GM19324 (cell line): ENCODE measurements around the gene CKS1B.

ENCODE experiments used
- ATAC-seq: cut with Tn5 transposase; IDR thresholded peaks from one replicate; pipeline ENCODE4 v1.9.1; 2021; ENCODE audit warnings: mild to moderate bottlenecking, moderate library complexity; ENCODE audit not compliant: unreplicated experiment, low FRiP score

CKS1B gene

GRCh38 chr1:154945160-154945961 lies 29.1 kb upstream of the CKS1B start:
- no peak for ATAC-seq

DNA sequence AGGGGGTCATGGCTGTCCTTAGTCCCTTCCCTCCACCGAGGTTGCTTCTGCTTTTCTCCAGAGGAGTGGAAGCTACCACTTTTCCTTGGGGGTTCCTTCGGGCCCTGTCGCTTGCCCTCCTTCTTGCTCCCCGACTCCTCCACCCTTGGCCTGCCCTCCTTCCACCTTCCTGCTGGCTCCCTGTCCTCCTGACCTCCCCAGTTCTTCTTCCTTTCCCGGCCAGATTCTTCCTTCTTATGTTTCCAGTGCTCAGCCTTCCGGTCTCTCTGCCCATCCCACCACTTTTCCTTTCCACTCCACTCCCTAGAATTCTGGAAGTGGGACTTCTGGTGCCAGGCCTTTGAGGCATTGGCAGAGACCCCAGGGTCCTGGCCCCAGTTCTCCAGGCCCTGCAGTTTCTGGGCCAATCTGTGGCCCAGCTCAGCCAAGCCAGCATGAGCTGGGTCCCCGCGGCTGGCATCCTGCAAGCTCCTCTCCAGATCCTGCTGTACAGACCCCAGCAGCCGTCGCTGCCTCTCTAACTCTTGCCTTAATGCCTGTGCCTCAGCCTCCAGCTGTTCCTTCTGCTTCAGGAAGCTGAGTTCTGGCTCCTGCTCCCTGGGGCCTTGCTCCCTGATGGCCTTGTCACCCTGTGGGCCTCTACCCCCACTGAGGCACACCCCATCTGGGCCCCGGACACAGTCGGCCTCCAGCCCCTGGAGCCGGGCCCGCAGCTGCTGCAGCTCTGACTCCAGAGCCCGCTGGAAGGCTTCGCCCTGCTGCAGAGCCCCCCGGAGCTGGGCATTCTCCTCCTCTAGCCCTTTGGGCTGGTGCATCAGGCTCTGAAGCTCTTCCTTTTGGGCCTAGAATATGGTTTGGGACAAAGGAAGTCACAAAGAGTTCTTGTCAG lies 28.3 kb upstream of the CKS1B start:
- ATAC-seq: no peak

DNA sequence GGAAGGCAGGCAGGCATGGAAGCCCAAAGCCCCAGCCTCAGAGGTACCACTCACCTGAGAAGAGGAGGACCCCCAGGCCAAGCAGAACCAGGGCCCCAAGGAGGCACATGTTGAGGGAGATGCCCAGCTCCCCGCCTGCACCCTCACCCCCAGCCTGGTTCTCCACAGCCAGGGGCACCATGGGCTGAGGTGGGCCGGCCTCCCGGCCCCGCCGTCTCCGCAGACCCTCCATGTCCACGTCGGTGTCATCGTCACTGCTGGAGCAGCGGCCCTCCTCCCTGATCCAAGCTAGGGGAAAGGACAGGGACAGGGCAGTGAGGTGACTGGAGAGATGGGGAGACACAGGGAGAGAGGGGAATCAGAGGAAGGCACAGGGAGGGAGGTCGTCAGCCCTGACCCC lies 26.4 kb upstream of the CKS1B start:
- ATAC-seq: no peak

DNA sequence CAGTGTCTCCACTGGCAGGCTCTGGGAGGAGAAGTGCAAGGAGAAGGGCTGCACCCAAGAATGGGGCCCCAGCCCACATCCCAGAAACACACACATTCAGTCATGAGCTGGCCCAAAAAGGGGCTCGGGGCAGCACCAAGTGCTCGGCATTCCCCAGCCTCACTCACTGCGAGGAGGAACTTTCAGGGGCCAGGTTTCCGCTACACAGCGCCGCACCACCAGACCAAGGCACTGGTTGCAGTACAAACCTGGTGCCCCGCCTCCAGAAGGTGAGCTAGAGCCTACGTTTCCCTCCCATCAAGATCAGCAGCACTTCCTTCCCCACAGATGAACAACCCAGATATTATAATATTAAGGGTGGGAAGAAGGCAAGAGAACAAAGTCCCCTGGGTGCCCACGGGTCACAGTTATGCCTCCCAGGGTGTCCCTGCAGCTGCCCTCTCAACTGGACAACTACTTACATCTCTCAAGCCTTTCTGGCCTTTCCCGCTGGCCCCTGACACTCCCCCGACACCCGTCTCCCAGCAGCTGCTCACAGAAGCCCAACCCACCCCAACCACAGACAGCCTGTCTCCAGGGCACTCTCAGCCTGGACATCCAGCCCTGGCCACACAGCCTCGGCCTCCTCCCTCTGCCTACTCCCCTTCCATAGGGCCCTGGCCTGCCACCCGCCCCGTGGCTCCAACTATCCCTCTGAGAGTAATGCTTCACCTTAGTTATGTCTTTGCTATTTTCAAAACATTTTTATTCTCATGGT lies 22.4 kb upstream of the CKS1B start:
- ATAC-seq: no peak

DNA sequence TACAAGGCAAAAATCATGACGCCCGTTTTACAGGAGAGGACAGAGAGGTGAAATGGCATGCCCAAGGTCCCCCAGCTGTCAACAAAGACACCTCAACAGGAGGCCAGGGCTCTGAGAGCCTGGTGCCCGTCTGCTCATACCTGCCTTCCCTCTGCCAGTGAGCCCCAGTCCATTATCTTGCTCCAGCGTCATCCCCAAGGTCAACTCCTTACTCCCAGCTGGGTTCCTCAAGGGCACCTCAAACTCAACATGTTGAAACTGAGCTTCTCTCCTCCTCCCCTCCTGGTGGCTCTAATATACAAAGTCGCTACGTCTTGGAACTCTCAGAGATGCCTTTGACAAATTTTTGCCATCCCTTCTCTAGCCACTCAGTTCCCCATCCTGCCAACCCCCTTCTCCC lies 21.8 kb upstream of the CKS1B start:
- no peak for ATAC-seq

- no peak for ATAC-seq
Measured at GRCh38 chr1:154953611-154954038, 20.9 kb upstream of the CKS1B start.

DNA sequence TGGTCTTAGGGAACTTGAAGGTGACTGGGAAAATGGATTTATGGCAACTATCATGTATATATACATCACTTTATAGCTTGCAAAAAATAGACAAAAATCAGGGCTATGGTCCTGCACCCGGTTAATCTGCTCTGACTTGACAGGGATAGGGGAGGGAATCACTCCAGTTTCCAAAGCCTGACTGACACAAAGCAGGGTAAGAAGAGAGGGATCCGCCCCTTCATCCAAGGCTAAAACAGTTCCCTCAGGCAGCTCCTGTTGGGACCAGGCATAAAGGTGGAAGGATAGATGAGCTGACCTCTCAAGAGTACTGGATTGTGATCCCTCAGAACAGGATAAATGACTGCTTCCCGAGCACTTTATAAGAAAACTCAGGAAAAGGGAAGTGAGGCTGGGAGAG lies 19.9 kb upstream of the CKS1B start:
- ATAC-seq: no peak

GRCh38 chr1:154955039-154955717 lies 19.3 kb upstream of the CKS1B start:
- peak; percentile 36 for ATAC-seq

GRCh38 chr1:154955718-154956543 lies 18.6 kb upstream of the CKS1B start, which contains the start of gene PBXIP1:
Gene PBXIP1 (minus strand): TSS chr1:154956099. CDS start chr1:154953721, 2,378 bp downstream.
- ATAC-seq: peak; percentile 51

DNA sequence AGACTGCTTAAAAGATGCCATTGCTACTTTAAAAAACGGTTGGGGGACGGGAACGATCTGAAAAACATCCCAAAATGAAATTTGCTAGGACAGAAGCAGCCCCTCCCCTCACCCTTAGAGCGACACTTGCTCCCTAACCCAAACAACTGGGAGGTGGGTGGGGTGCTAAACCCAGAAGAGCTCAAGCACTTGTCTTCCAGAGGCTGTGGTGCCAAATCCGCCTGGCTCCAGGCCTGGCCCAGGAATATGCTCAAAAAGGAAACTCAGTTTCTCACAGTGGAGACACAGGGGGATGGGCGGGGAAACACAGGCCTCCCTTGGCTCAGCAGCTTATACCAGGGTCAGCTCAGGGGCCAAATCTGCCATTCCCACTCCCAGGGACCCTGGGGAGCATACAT lies 17.9 kb upstream of the CKS1B start:
- no peak for ATAC-seq

DNA sequence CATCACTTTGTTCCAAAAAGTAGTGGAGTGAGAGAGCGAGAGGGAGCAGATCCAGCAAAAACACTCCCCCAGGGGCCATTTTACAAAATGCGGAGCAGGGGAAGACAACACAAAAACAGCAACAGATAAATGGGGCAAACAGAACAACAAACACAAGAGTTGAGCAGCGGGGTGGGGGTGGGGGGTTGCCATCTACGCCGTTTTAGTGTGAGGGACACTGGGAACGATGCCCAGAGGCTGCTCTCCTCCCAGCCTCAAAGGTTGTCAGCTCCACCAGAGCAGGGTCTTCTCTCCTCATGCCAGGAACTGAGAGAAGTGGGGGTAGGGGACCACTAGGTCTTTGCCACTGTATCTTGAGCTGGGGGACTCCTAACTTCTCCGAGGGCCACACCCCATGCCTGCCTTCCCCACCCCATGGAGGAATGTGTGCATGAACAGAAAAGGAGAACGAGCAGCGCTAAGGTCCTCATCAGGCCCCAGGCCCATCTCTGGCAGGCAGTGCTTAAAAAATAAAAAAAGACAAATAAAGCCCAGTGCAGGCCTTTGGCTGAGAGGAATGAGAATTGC lies 17.3 kb upstream of the CKS1B start:
- no peak for ATAC-seq

DNA sequence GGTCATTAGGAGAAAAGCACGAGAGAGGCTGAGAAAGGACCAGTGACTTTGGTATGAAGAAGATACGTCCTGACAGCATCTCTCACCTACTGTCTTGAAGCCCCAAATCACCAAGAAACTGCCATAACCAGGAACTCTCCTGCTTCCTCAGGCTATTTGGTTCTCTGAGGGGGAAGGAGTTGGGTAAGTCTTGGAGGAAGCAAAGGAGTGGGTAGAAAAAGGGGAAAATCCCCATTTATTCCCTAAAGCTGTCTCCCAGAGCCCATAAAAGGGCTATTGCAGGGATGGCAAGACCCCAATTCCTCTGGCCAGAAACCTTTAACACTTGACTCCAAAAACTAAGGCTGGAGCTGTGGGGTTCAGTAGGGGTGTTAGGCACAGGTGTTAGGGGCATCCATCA lies 16.4 kb upstream of the CKS1B start:
- ATAC-seq: no peak

- ATAC-seq: no peak
Measured at GRCh38 chr1:154958681-154959425, 15.6 kb upstream of the CKS1B start.

DNA sequence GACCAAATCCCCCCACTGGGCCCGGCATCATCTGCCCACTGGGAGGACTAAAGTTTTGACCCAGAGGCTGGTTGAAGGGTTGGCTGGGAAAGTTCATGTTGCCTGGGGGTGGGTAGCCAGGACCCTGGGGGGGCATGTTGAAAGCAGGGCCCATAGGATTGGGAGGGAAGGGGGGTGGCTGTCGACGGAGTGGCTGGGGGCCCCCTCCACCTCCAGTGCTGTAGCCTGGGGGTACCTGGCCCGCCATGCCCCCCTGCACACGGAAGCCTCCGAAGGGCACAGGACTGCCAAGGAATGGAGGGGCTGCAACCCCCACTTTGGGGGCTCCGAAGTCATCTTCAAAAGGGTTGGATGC lies 15.1 kb upstream of the CKS1B start:
- no peak for ATAC-seq

GRCh38 chr1:154960446-154961136 lies 13.9 kb upstream of the CKS1B start:
- ATAC-seq: no peak

GRCh38 chr1:154961207-154962155 lies 13.0 kb upstream of the CKS1B start, which contains the start of gene PYGO2:
Gene PYGO2 (minus strand): TSS chr1:154961782. CDS start chr1:154961576, 206 bp downstream.
- peak; percentile 73 for ATAC-seq
